ENCODE data around the gene RTEL1.

Gene RTEL1

GRCh38 chr20:63675681-63676368, 17.7 kb downstream of the RTEL1 start:
- DNase-seq = no peak

GRCh38 chr20:63678071-63678470, 20.0 kb downstream of the RTEL1 start:
- no peak for DNase-seq

- no peak for DNase-seq
Observed at GRCh38 chr20:63678667-63679465, 20.8 kb downstream of the RTEL1 start.

- no peak for DNase-seq
Observed at GRCh38 chr20:63679799-63680305, 21.7 kb downstream of the RTEL1 start.

GRCh38 chr20:63680427-63680826, 22.3 kb downstream of the RTEL1 start:
- no peak for DNase-seq

- DNase-seq = no peak
Observed at GRCh38 chr20:63680857-63681608, 22.9 kb downstream of the RTEL1 start.

GRCh38 chr20:63681609-63682142, 23.6 kb downstream of the RTEL1 start:
- no peak for DNase-seq

GRCh38 chr20:63682384-63683139, 24.4 kb downstream of the RTEL1 start:
- DNase-seq = no peak

- DNase-seq = no peak
Observed at GRCh38 chr20:63685269-63686026, 27.3 kb downstream of the RTEL1 start.

- no peak for DNase-seq
Observed at GRCh38 chr20:63686094-63686491, 28.0 kb downstream of the RTEL1 start.

GRCh38 chr20:63686492-63687321, 28.6 kb downstream of the RTEL1 start:
- DNase-seq = no peak

- no peak for DNase-seq
Observed at GRCh38 chr20:63687419-63688178, 29.5 kb downstream of the RTEL1 start.

- no peak for DNase-seq
Observed at GRCh38 chr20:63688228-63689045, 30.3 kb downstream of the RTEL1 start.

GRCh38 chr20:63689046-63690002, 31.2 kb downstream of the RTEL1 start:
- no peak for DNase-seq

- no peak for DNase-seq
Observed at GRCh38 chr20:63690003-63690897, 32.1 kb downstream of the RTEL1 start.

GRCh38 chr20:63690898-63691710, 33.0 kb downstream of the RTEL1 start:
- DNase-seq = no peak
